CD8-positive, alpha-beta memory T cell (primary cell): ENCODE results near the gene TBX2. TPM values are rescaled to one million over a fixed set of nuclear protein-coding genes. Genes with fewer than 3 reads are reported as not detected.
"Not testable (repeated sequence)": the region's sequence is repeated elsewhere in the genome, so short reads cannot be mapped to it uniquely, and the experiment has no call there.

ENCODE experiments used
- CTCF ChIA-PET: fragments of 350-600 bp; sonication (Branson Sonifier 250); formaldehyde crosslinking; loops from one replicate; lab custom pipeline; 2021; ENCODE audit warnings: antibody characterized with exemption; lab: Charles Lee
- POLR2A ChIA-PET: fragments of 350-600 bp; sonication (Branson Sonifier 250); formaldehyde crosslinking; loops from one replicate; lab custom pipeline; 2021; ENCODE audit warnings: antibody characterized with exemption; lab: Charles Lee
- DNase-seq, 5 donors: peaks; one replicate each; pipeline versions ENCODE4 v3.0.0 to v3.0.0-alpha.2; 2020 to 2022; ENCODE audit warnings: mixed read lengths in 1 of 5
- H3K27ac ChIP-seq: one replicate; pipeline ENCODE4 v1.7.0; 2013; ENCODE audit warnings: low read depth, mild to moderate bottlenecking, low read length, moderate library complexity
- H3K27me3 ChIP-seq: 2 replicates; pipeline ENCODE4 v1.7.0; 2013; ENCODE audit warnings: low read length, mild to moderate bottlenecking; ENCODE audit not compliant: insufficient read depth, poor library complexity, severe bottlenecking
- H3K36me3 ChIP-seq: 2 replicates; pipeline ENCODE4 v1.7.0; 2013; ENCODE audit warnings: mild to moderate bottlenecking, low read length, moderate library complexity; ENCODE audit not compliant: insufficient read depth
- H3K4me1 ChIP-seq: 2 replicates; pipeline ENCODE4 v1.7.0; 2013; ENCODE audit warnings: mild to moderate bottlenecking, low read length, moderate library complexity; ENCODE audit not compliant: insufficient read depth
- H3K4me3 ChIP-seq: 2 replicates; pipeline ENCODE4 v1.7.0; 2013; ENCODE audit warnings: mild to moderate bottlenecking, low read length
- H3K9me3 ChIP-seq: 2 replicates; pipeline ENCODE4 v1.7.0; 2013; ENCODE audit warnings: mild to moderate bottlenecking, low read length
- H3K27ac Mint-ChIP-seq, 8 donors: one replicate each; pipeline ENCODE4 v1.8.0; 2020 to 2021; ENCODE audit warnings: mixed read lengths in 8 of 8, mild to moderate bottlenecking in 6 of 8, inconsistent platforms in 3 of 8, moderate library complexity in 3 of 8
- H3K27me3 Mint-ChIP-seq, 2 donors: one replicate each; pipeline ENCODE4 v1.8.0; 2020 to 2021; ENCODE audit warnings: mixed read lengths in 2 of 2, mild to moderate bottlenecking in 1 of 2, moderate library complexity in 1 of 2
- H3K36me3 Mint-ChIP-seq, 3 donors: one replicate each; pipeline ENCODE4 v1.8.0; 2020 to 2021; ENCODE audit warnings: mixed read lengths in 3 of 3, inconsistent platforms in 1 of 3, mild to moderate bottlenecking in 1 of 3
- H3K4me1 Mint-ChIP-seq, 3 donors: one replicate each; pipeline ENCODE4 v1.8.0; 2020 to 2021; ENCODE audit warnings: mixed read lengths in 3 of 3, inconsistent platforms in 1 of 3, mild to moderate bottlenecking in 1 of 3
- H3K4me3 Mint-ChIP-seq, 7 donors: one replicate each; pipeline ENCODE4 v1.8.0; 2020 to 2021; ENCODE audit warnings: mixed read lengths in 7 of 7, mild to moderate bottlenecking in 6 of 7, moderate library complexity in 4 of 7, inconsistent platforms in 2 of 7
- H3K9me3 Mint-ChIP-seq, 5 donors: one replicate each; pipeline ENCODE4 v1.8.0; 2020 to 2022; ENCODE audit warnings: mixed read lengths in 5 of 5, mild to moderate bottlenecking in 3 of 5, moderate library complexity in 2 of 5, inconsistent platforms in 1 of 5
- polyA plus RNA-seq: library from polyadenylated mRNA; unstranded; fragments of 300-500 nt; fragmentation: Illumina TruSeq; gene quantifications from one replicate; pipeline ENCODE4 v1.2.3, GENCODE V29; 2021
- total RNA-seq, 2 experiments: library from RNA; stranded (reverse); gene quantifications; one replicate each; pipeline ENCODE4 v1.2.3, GENCODE V29; 2021

TBX2 gene
- total and polyA plus RNA-seq, 3 experiments from 2014 or later: 0.11 to 0.13 TPM; not detected in 1

DNA sequence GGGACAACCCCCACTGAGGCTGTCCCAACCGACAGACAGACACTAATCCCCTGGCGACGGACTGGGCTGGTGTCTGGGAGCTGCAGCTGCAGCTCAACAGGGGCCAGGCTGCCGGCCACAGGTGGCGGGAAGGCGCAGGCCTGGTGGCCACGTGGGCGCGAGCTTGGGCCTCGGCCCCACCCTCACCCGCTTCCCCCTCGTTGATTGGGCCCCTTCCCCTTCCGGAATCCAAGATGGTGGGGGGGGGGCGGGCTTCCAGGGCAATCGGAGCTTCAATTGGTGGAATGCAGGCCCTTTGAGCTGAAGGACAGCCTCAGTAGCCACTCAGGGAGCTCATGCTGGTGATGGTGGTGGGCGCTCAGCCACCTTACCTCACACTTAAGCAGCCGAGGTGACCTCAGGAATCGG, 43.8 kb downstream of the TBX2 start:
- Mint-ChIP-seq H3K4me3 (no peak overlapping the region), H3K9me3 (peaks cover 0 to 13% (median 8%) of the 10 kb centered on the region in 5 donors), H3K27ac (no peak overlapping the region), H3K36me3 (peaks cover 0 to 9% (median 3%) of the 10 kb centered on the region in 3 donors), H3K27me3 (peaks cover 36 to 56% of the 10 kb centered on the region in 2 donors), H3K4me1 (no peaks in the 10 kb centered on the region)
- H3K4me3 ChIP-seq: no peak overlapping the region
- ChIA-PET CTCF (no interaction called here), POLR2A (no interaction called here)
- peaks cover 7% of the 10 kb centered on the region for H3K27me3 ChIP-seq
- no peaks in the 10 kb centered on the region for H3K36me3 ChIP-seq
- no peak overlapping the region for H3K27ac ChIP-seq
- no peaks in the 10 kb centered on the region for H3K9me3 ChIP-seq
- no peak for DNase-seq
- H3K4me1 ChIP-seq: no peaks in the 10 kb centered on the region

DNA sequence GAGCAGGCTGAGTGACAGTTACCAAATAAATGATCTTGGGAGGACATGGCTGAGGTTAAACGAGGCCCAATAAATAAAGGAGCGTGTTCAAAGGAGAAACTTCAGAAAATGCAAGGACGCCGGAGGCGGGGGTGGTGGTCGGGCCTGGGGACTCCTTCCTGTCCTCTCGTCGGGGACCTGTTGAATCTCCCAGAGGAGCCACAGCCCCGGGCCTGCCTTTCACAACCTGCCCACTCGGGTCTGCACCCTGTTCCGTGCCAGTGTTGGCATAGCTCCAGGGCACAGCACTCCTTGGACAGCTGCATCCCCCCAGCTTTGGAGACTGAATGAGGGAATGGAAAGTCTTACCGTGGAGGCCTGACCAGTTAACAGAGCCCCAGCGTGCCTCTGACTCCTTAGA, 44.4 kb downstream of the TBX2 start:
- Mint-ChIP-seq H3K36me3 (peaks cover 0 to 9% (median 3%) of the 10 kb centered on the region in 3 donors), H3K4me1 (no peaks in the 10 kb centered on the region), H3K4me3 (no peak overlapping the region), H3K9me3 (peaks cover 0 to 10% (median 6%) of the 10 kb centered on the region in 5 donors), H3K27me3 (peaks cover 35 to 55% of the 10 kb centered on the region in 2 donors), H3K27ac (no peak overlapping the region)
- H3K4me1 ChIP-seq: no peaks in the 10 kb centered on the region
- no peak overlapping the region for H3K4me3 ChIP-seq
- POLR2A ChIA-PET: no interaction called here
- no peak for DNase-seq
- H3K9me3 ChIP-seq: no peaks in the 10 kb centered on the region
- H3K27me3 ChIP-seq: peaks cover 7% of the 10 kb centered on the region
- H3K27ac ChIP-seq: no peak overlapping the region
- CTCF ChIA-PET: no interaction called here
- no peaks in the 10 kb centered on the region for H3K36me3 ChIP-seq

DNA sequence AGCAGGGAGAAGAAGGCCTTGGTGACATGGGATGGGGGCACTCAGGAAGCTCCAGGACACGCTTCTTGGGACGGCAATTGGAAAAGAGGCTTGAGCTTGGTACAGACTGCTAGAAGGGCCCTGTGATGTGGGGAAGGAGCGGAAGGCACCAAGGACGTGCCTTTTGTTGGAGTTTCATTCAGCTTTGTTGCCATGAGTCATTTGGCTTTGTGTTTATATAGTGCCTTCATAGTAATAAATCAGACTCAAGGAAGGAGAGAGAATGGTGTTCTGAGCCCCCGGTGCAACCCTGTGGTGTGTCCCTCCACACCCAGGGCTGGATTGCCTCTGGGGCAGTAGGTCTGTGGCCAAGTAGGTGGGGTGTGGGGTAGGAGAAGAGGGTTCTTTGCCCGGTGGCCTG, 45.2 kb downstream of the TBX2 start:
- Mint-ChIP-seq H3K9me3 (peaks cover 0 to 7% (median 3%) of the 10 kb centered on the region in 5 donors), H3K4me1 (no peaks in the 10 kb centered on the region), H3K4me3 (no peak overlapping the region), H3K27me3 (peaks cover 34 to 56% of the 10 kb centered on the region in 2 donors), H3K36me3 (peaks cover 0 to 7% (median 1%) of the 10 kb centered on the region in 3 donors), H3K27ac (peak overlapping the region in 1 of 8 donors; percentile 48)
- Histone ChIP-seq H3K9me3 (no peaks in the 10 kb centered on the region), H3K4me1 (no peaks in the 10 kb centered on the region), H3K27ac (no peak overlapping the region), H3K27me3 (peaks cover 8% of the 10 kb centered on the region), H3K4me3 (no peak overlapping the region), H3K36me3 (no peaks in the 10 kb centered on the region)
- ChIA-PET CTCF (no interaction called here), POLR2A (no interaction called here)
- no peak for DNase-seq

DNA sequence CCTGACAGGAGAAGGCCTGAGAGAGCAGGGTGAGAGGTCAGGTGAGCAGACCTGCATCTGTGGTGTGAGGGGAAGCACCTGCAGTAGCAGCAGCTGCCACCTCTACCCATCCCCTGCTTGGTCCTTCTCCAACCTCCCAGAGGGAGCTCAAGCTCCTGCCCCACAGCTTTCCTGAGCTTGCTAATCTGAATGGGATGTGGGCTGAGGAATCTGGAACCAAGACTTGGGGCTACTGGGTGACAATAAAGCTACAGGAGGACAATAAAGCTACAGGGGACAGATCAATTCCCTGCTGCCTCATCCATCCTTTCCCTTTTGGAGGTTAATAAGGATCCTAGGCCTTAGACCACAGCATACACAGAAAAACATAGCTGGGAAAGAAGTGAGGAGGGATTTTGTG, 47.7 kb downstream of the TBX2 start:
- CTCF ChIA-PET: no interaction called here
- POLR2A ChIA-PET: no interaction called here

DNA sequence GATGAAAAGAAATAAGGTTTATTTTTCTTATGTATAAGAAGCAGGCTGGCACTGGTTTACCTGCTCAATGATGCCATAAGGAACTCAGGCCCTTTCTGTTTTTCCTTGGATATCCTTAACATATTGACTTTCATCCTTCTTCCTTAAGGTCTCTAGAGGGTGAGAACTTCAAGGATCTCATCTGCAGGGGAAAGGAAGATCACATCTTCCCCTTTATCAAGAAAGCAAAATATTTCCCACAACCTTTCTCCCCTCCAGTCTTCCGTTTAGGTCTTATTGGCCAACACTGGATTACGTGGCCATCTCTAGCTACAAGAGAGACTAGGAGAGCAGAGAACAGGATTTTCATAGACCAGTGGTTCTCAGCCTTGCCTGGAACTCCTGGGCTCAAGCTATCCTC, 48.4 kb downstream of the TBX2 start:
- Histone ChIP-seq H3K36me3 (no peaks in the 10 kb centered on the region), H3K27me3 (peaks cover 21% of the 10 kb centered on the region), H3K4me3 (no peak overlapping the region), H3K4me1 (no peaks in the 10 kb centered on the region), H3K27ac (no peak overlapping the region), H3K9me3 (no peaks in the 10 kb centered on the region)
- no peak overlapping the region for H3K4me3 Mint-ChIP-seq
- H3K4me1 Mint-ChIP-seq: peaks cover 6 to 12% (median 6%) of the 10 kb centered on the region in 3 donors
- H3K9me3 Mint-ChIP-seq: no peaks in the 10 kb centered on the region
- no peak for DNase-seq
- H3K36me3 Mint-ChIP-seq: no peaks in the 10 kb centered on the region
- peaks cover 32 to 52% of the 10 kb centered on the region in 2 donors for H3K27me3 Mint-ChIP-seq
- POLR2A ChIA-PET: no interaction called here
- CTCF ChIA-PET: no interaction called here
- no peak overlapping the region for H3K27ac Mint-ChIP-seq

More for the DNA sequence above, 47.7 kb downstream of the TBX2 start:
- DNase-seq: no peak
- H3K4me1 ChIP-seq: no peaks in the 10 kb centered on the region
- Mint-ChIP-seq H3K36me3 (no peaks in the 10 kb centered on the region), H3K27me3 (peaks cover 26 to 51% of the 10 kb centered on the region in 2 donors), H3K4me3 (no peak overlapping the region), H3K9me3 (no peaks in the 10 kb centered on the region), H3K27ac (no peak overlapping the region), H3K4me1 (peaks cover 0 to 7% (median 2%) of the 10 kb centered on the region in 3 donors)
- H3K36me3 ChIP-seq: no peaks in the 10 kb centered on the region
- no peaks in the 10 kb centered on the region for H3K9me3 ChIP-seq
- H3K4me3 ChIP-seq: no peak overlapping the region
- H3K27ac ChIP-seq: no peak overlapping the region
- H3K27me3 ChIP-seq: peaks cover 19% of the 10 kb centered on the region

DNA sequence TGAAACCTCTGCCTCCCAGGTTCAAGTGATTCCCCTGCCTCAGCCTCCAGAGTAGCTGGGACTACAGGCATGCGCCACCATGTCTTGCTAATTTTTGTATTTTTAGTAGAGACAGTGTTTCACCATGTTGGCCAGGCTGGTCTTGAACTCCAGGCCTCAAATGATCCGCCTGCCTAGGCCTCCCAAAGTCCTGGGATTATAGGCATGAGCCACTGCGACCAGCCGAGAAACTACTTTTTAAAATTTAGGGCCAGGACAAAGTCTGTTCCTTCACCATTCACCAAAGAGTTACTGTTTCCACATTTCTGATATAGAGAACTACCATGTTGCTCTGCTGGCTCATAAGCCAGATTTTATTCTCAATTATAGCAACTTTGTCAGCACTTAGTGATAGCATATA, 49.5 kb downstream of the TBX2 start:
- H3K4me1 ChIP-seq, H3K27ac ChIP-seq, H3K4me3 ChIP-seq, H3K36me3 Mint-ChIP-seq, DNase-seq, H3K9me3 Mint-ChIP-seq, POLR2A ChIA-PET, H3K27ac Mint-ChIP-seq, H3K9me3 ChIP-seq, H3K4me3 Mint-ChIP-seq, H3K36me3 ChIP-seq: not testable (repeated sequence)
- peaks cover 41 to 62% of the 10 kb centered on the region in 2 donors for H3K27me3 Mint-ChIP-seq
- peaks cover 24% of the 10 kb centered on the region for H3K27me3 ChIP-seq
- peaks cover 13 to 20% (median 14%) of the 10 kb centered on the region in 3 donors for H3K4me1 Mint-ChIP-seq
- CTCF ChIA-PET: interaction anchor here (1.1 kb wide), 1 partner anchor 47 kb away, joined by 3 read pairs; no protein-coding TSS in a partner anchor

DNA sequence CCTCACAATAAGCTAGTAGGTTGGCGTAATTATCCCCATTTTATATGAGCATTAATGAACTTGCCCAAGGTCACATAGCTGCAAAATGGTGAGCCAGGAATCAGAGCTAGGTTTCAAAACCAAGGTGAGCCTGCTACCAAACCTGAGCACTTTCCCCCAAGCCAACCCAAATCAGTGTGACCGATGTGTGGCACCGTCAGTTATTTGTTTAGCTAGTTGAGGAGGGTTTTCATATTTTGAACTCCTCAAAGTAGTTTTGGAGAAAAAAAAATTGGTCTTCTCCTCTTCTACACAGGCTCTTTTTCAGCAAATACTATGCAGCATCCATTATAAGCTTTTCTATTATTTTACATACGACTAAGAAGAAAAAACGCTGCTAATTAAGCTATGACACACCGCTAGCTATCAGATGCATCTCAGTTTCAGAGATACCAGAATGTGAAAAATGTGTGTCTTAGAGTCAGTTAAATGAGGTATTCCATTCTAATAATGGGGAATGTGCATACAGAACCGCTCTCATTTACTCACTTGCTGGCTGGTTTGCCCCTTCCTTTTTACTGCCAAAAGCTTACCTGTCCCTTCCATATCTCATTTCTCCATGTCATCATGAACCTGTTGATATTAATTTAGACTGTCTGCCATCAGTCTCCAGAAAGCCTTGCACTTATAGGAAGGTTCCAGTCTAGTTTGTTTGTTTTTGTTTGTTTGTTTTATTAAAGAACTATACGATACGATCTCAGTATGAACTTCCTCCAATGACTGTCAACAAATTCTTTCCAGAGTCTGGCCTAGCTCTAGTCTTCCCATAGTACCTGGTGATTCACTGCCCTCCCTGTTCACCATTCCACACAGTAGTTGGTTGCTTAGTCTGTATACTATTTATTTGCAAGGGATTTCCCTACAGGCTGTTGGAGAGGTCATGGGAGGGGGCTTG, 50.3 kb downstream of the TBX2 start:
- POLR2A ChIA-PET: no interaction called here
- Histone ChIP-seq H3K4me3 (no peak overlapping the region), H3K27me3 (peaks cover 31% of the 10 kb centered on the region)

More for the DNA sequence above, 50.3 kb downstream of the TBX2 start:
- Mint-ChIP-seq H3K9me3 (no peaks in the 10 kb centered on the region), H3K27me3 (peaks cover 44 to 60% of the 10 kb centered on the region in 2 donors), H3K27ac (no peak overlapping the region), H3K4me3 (no peak overlapping the region), H3K36me3 (no peaks in the 10 kb centered on the region), H3K4me1 (peaks cover 15 to 24% (median 16%) of the 10 kb centered on the region in 3 donors)
- no peaks in the 10 kb centered on the region for H3K36me3 ChIP-seq
- CTCF ChIA-PET: interaction anchor here (1.1 kb wide), 1 partner anchor 46 kb away, joined by 3 read pairs; no protein-coding TSS in a partner anchor
- no peaks in the 10 kb centered on the region for H3K4me1 ChIP-seq
- no peaks in the 10 kb centered on the region for H3K9me3 ChIP-seq
- no peak for DNase-seq
- no peak overlapping the region for H3K27ac ChIP-seq
